Coronary artery (tissue), 2 donors: ENCODE results near the gene ATF4.

Source experiments
- DNase-seq: peaks from one replicate; pipeline ENCODE4 v3.0.0-alpha.2; 2017; ENCODE audit warnings: low spot score
- H3K27ac ChIP-seq, 2 donors: fragments of 200-600 bp; sonication (generic); one replicate each; pipeline ENCODE4 v1.5.1; 2016 to 2019
- H3K4me3 ChIP-seq: fragments of 200-600 bp; sonication (generic); 2 replicates; pipeline ENCODE4 v1.5.1; 2016; ENCODE audit warnings: mild to moderate bottlenecking, moderate library complexity
- CTCF ChIP-seq: fragments of 200-600 bp; sonication (generic); IDR thresholded peaks from one replicate; pipeline ENCODE4 v1.5.1; 2019; ENCODE audit warnings: antibody characterized with exemption

The ATF4 gene

GRCh38 chr22:39490135-39490798 lies 30.1 kb upstream of the ATF4 start:
- Histone ChIP-seq H3K27ac (no peak overlapping the region), H3K4me3 (no peak overlapping the region)
- no peak for TF ChIP-seq CTCF
- DNase-seq, result no peak

GRCh38 chr22:39490966-39491680 lies 29.2 kb upstream of the ATF4 start:
- Histone ChIP-seq H3K4me3 (no peak overlapping the region), H3K27ac (no peak overlapping the region)
- no peak for TF ChIP-seq CTCF
- no peak for DNase-seq

GRCh38 chr22:39491696-39492095 lies 28.7 kb upstream of the ATF4 start:
- no peak overlapping the region for H3K27ac ChIP-seq
- DNase-seq, result no peak
- H3K4me3 ChIP-seq, result no peak overlapping the region
- TF ChIP-seq CTCF, result no peak

GRCh38 chr22:39492186-39492585 lies 28.2 kb upstream of the ATF4 start:
- no peak for DNase-seq
- TF ChIP-seq CTCF, result no peak
- Histone ChIP-seq H3K27ac (no peak overlapping the region), H3K4me3 (no peak overlapping the region)

GRCh38 chr22:39493759-39494158 lies 26.6 kb upstream of the ATF4 start:
- TF ChIP-seq CTCF, result no peak
- H3K4me3 ChIP-seq, result no peak overlapping the region
- DNase-seq, result no peak
- H3K27ac ChIP-seq, result no peak overlapping the region

- DNase-seq, result no peak
Measured at GRCh38 chr22:39494471-39495120, 25.8 kb upstream of the ATF4 start.

More at GRCh38 chr22:39494471-39495120, 25.8 kb upstream of the ATF4 start:
- H3K4me3 ChIP-seq, result no peak overlapping the region
- TF ChIP-seq CTCF, result no peak
- no peak overlapping the region for H3K27ac ChIP-seq
